Neuron (in vitro differentiated cells): Measurements from ENCODE around the gene PAQR4.

Experiments
- H2AFZ ChIP-seq: one replicate; pipeline ENCODE4 v1.6.1; 2013; ENCODE audit warnings: low read depth, mild to moderate bottlenecking, inconsistent platforms, low read length, moderate library complexity
- H3K27me3 ChIP-seq: one replicate; pipeline ENCODE4 v1.6.1; 2013; ENCODE audit warnings: low read length; ENCODE audit not compliant: insufficient read depth
- H3K36me3 ChIP-seq: one replicate; pipeline ENCODE4 v1.6.1; 2013; ENCODE audit warnings: low read length; ENCODE audit not compliant: insufficient read depth
- H3K4me1 ChIP-seq: one replicate; pipeline ENCODE4 v1.6.1; 2013; ENCODE audit warnings: low read length; ENCODE audit not compliant: insufficient read depth
- H3K4me3 ChIP-seq: 2 replicates; pipeline ENCODE4 v1.5.1; 2013; ENCODE audit warnings: mild to moderate bottlenecking, low read length, moderate library complexity
- H3K9me3 ChIP-seq: one replicate; pipeline ENCODE4 v1.6.1; 2013; ENCODE audit warnings: low read length

The PAQR4 gene

DNA sequence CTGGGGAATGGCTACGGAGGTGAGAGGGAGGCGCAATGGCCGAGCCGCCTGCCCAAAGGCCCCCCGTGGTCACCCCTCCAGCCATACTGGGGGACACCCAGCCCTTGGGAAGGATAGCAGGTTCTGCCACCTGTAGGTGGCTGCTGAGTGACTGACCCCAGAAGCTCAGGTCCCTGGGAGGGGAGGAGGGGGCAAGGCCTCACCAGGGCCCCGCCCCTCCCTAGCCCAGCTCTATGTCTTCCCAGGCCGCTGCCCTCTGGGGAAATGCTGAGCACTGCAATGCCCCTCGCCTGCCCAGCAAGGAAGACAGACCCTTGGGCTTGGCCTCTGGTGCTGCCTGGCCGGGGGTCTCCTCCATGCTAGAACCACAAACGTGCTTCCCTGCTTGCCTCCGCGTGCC is 32.2 kb downstream of the PAQR4 start:
- Histone ChIP-seq H3K4me3 (no peak overlapping the region), H3K27me3 (peaks cover 61% of the 10 kb centered on the region), H2AFZ (no peak overlapping the region), H3K9me3 (no peaks in the 10 kb centered on the region), H3K36me3 (no peaks in the 10 kb centered on the region), H3K4me1 (peaks cover 3% of the 10 kb centered on the region)

DNA sequence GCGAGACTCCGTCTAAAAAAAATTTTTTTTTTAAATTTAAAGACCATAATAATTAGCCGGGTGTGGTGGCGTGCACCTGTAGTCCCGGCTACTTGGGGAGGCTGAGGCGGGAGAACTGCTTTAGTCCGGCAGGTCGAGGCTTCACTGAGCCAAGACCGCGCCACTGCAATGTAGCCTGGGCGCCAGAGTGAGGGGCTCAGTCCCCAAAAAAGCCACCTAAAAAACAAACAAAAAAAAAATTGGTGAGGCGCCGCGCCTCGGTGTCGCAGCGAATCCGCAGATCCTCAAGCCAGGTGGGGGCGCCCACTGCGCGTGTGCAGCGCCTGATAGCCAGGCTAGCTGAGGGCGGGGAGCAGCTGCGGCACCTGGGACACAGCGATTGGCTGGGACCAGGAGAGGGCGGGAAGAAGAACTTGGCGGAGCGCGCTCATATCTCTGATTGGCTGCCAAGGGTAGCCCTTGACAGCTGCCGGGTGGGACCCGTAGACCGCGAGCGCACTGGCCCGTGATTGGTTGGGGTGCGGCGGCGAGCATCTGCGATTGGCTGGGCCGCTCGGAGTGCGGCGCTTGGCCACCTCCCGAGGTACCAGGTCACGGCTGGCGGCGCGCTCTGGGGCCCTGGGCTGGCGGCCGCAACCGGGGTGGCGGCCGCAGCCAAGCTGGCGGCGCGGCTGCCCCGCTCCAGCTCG is 34.6 kb downstream of the PAQR4 start:
- no peak overlapping the region for H2AFZ ChIP-seq
- H3K27me3 ChIP-seq = peaks cover 62% of the 10 kb centered on the region
- no peaks in the 10 kb centered on the region for H3K9me3 ChIP-seq
- H3K4me3 ChIP-seq = peak overlapping the region; percentile 31
- H3K4me1 ChIP-seq = peaks cover 9% of the 10 kb centered on the region
- no peaks in the 10 kb centered on the region for H3K36me3 ChIP-seq

DNA sequence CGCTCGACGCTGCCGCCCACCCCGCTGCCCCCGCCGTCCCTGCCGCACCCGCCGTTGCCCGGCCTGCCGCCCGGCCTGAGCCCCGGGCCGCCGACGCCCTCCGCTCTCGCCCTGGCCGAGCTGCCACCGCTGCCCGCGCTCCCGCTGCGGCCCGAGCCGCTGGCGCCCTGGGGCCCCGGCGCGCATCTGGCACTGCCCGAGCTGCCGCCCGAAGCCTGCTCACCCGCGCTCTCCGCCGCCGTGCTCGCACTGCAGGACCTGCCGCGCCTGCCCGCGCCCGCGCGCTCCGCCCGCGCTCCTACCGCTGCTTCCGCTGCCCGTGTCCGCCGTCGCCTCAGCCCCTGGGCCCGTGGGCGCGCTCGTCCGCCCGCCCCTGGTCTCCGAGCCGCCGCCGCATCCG is 35.2 kb downstream of the PAQR4 start:
- Histone ChIP-seq H2AFZ (no peak overlapping the region), H3K9me3 (no peaks in the 10 kb centered on the region), H3K4me1 (peaks cover 9% of the 10 kb centered on the region), H3K4me3 (peak overlapping the region; percentile 31), H3K27me3 (peaks cover 58% of the 10 kb centered on the region), H3K36me3 (no peaks in the 10 kb centered on the region)

DNA sequence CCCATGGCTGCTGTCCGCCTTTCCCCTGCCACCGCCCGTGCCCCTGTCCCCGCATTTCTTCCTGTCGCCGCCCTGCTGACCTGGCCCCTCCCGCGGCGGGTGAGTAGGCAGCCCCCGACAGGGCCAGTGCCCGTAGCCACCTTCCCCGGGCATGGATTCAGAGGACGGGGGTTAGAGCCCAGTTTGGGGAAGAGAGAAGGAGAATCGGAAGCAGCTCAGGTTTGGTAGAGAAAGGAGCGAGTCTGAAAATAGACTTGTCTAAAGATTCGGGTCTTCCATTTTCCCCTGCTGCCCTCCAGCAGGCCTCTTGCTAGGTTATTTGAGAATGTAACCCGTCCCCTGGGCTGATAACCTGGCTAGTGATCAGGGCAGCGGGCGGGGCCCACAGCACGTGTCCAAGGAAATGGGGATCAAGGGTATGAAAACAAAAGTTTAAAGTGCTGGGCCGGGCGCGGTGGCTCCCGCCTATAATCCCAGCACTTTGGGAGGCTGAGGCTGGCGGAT is 35.7 kb downstream of the PAQR4 start:
- Histone ChIP-seq H3K36me3 (no peaks in the 10 kb centered on the region), H3K4me3 (no peak overlapping the region), H3K9me3 (no peaks in the 10 kb centered on the region), H3K27me3 (peaks cover 58% of the 10 kb centered on the region), H2AFZ (no peak overlapping the region), H3K4me1 (peaks cover 9% of the 10 kb centered on the region)

DNA sequence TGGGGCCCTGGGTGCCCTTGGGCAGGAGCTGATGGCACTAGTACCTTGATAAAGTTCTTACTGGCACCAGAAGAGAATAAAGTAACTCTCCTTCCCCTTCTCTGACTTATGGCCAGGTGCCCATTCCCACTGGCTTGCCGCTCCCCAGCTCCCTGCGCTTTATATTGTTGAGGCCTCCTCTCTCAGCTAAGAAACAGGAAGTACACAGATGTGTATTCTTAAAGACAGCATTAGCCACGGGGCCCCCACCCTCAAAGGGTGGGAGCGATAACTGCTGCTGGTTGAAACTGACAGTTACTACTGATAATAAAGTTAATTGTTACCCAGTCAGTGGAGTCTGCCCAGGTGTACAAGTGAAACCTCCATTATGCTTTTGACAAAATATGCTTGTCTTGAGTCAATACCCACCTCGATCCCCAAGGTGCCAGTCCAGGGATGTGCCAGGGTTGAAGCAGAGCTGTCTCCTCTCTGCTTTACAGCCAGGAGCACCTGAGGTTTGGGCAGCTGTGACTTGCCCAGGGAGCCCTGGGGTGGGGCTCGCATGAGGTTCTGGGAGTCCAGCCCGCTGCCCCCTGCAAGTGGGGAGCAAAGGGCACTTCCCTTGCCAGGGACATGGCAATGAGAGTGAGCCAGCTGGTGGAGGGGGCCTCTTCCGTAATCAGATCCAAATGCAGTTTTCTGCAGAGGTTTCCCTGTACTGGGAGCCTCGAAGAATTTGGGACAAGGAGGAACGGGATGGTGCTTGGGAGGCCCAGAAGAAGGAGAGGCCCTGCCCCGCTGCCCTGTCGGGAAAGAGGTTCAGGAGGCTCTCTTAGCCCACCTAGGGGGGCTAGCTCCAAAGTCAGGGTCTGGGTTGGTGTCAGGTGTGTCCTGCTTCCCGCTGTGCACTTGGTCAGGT is 38.2 kb downstream of the PAQR4 start:
- H2AFZ ChIP-seq = no peak overlapping the region
- H3K9me3 ChIP-seq = no peaks in the 10 kb centered on the region
- H3K4me3 ChIP-seq = no peak overlapping the region
- no peaks in the 10 kb centered on the region for H3K36me3 ChIP-seq
- H3K4me1 ChIP-seq = peaks cover 12% of the 10 kb centered on the region
- peaks cover 60% of the 10 kb centered on the region for H3K27me3 ChIP-seq

DNA sequence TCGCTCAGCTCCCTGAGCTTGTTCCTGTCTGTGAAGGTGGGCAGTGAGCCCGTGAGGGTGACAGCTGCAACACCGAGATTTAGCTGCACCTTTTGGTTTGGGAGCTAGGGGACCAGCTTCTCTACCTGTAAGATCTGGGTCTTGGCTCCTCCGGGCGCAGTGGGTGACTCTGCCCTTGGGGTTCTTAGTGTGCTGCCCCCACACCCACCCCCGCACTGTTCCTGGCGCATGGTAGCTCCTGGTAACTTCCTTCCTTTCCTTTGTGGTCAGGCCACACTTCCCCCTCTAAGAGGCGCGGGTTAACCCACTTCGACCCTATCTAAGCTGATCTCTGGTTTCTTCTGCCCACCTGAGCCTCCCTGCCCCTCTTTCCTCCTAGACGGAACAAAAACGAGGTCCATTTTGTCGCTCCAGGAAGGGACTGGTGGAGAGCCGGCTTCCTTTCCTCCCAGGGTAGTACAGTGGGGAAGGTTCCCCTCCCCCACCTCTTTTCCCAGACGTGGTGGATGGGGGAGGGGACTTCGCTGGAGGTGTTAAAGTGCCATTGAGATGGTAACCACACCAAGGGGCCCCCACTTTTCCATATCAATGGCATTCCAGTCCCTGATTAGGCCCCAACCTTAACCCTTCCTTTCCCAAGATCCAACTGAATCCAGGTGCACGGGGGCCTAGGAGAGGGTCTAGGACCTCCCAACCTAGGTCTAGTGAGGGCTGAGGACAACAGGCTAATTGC is 39.0 kb downstream of the PAQR4 start:
- Histone ChIP-seq H3K27me3 (peaks cover 68% of the 10 kb centered on the region), H3K4me3 (no peak overlapping the region), H3K36me3 (no peaks in the 10 kb centered on the region), H3K4me1 (peaks cover 12% of the 10 kb centered on the region), H3K9me3 (no peaks in the 10 kb centered on the region), H2AFZ (no peak overlapping the region)

DNA sequence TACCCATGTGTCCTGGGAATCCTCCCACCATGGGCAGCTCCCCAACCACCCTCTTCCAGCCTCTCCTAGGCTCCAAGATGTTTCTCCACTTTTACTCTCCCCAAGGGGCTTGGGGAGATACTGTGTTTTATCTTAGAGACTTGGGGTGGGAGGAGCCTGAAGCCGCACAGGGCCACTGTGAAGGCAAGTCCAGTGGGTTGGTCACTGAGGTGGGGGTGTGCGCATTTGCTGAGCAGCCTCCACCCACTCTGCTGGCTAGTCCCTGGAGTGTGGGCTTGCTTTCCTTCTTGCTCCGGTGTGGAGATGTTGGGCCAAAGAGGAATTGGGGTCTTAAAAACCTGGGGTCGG is 39.5 kb downstream of the PAQR4 start:
- Histone ChIP-seq H3K4me3 (no peak overlapping the region), H3K36me3 (no peaks in the 10 kb centered on the region), H3K27me3 (peaks cover 74% of the 10 kb centered on the region), H3K9me3 (no peaks in the 10 kb centered on the region), H2AFZ (no peak overlapping the region), H3K4me1 (peaks cover 12% of the 10 kb centered on the region)

DNA sequence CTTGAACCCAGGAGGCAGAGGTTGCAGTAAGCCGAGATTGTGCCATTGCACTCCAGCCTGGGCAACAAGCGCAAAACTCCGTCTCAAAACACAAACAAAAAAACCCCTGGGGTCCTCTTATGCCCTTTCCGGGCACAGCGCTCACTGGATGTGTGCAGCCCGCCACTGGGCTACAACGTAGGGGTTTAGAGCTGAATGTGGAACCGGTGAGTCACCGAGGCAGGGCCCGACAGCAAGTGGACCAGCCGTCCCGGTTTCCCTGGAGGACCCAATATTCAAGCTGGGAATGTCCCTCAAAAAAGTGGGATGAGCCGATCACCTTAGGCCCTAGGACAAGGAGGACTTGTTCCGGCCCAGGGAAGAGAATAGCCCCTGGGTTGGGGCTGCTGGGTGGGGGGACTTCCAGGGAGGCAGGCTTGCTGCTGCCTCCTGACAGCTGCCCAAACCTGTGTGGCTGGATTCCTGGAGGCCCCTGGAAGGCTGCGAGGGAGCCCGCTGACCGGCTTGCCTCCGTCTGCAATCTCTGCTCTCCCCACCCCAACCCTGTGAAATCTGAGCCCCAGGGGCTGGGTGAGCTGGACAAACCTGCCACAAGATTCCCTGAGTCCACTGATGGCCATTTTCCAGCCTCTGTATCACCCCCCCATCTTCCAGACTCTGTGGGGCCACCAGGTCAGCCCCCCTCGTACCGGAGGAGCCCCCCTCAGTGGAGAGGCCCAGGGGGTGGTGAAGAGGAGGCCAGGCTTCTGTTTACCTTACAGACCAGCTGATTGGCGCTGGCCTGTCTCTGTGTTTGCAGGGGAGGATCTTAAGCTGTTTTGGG is 40.6 kb downstream of the PAQR4 start:
- Histone ChIP-seq H3K4me1 (peaks cover 11% of the 10 kb centered on the region), H3K27me3 (peaks cover 83% of the 10 kb centered on the region), H3K9me3 (no peaks in the 10 kb centered on the region), H3K36me3 (no peaks in the 10 kb centered on the region), H2AFZ (no peak overlapping the region), H3K4me3 (no peak overlapping the region)

DNA sequence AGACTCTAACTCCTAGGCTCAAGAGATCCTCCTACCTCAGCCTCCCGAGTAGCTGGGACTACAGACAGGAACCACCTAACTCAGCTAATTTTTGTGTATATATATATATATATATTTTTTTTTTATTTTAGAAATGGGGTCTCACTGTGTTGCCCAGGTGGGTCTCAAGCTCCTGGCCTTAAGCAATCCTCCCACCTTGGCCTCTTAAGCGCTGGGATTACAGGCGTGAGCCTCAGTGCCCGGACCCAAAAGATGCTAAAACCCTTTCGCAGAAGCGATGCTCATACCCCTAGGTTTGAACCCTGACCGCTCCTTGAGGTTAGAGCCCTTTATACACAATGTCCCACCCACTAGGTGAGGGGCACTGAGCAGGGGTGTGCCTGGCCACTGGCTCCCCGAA is 41.4 kb downstream of the PAQR4 start:
- no peak overlapping the region for H3K4me3 ChIP-seq
- H3K36me3 ChIP-seq = no peaks in the 10 kb centered on the region
- H3K4me1 ChIP-seq = peaks cover 8% of the 10 kb centered on the region
- H2AFZ ChIP-seq = no peak overlapping the region
- no peaks in the 10 kb centered on the region for H3K9me3 ChIP-seq
- H3K27me3 ChIP-seq = peaks cover 85% of the 10 kb centered on the region

DNA sequence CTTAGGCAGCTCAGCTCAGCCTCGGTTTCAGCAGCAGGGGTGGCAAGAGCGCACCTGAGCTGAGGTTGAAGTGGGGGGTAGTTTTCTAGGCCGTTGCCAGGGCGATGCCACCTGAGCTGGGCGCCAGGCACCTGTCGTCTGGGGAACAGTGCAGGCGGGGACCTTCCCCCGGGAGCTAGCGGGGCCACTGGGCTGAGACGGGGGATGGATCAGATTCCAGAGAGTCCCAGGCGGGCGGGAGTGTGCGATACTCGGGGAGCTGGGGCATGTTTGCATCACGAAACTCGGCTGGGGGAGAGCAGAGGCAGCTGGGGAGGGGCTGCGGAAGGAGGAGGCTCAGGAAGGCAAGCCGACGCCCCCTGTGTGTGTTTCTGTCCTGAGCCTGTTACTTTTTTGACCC is 43.1 kb downstream of the PAQR4 start:
- H3K4me3 ChIP-seq = no peak overlapping the region
- no peak overlapping the region for H2AFZ ChIP-seq
- peaks cover 8% of the 10 kb centered on the region for H3K4me1 ChIP-seq
- no peaks in the 10 kb centered on the region for H3K36me3 ChIP-seq
- no peaks in the 10 kb centered on the region for H3K9me3 ChIP-seq
- H3K27me3 ChIP-seq = peaks cover 78% of the 10 kb centered on the region

DNA sequence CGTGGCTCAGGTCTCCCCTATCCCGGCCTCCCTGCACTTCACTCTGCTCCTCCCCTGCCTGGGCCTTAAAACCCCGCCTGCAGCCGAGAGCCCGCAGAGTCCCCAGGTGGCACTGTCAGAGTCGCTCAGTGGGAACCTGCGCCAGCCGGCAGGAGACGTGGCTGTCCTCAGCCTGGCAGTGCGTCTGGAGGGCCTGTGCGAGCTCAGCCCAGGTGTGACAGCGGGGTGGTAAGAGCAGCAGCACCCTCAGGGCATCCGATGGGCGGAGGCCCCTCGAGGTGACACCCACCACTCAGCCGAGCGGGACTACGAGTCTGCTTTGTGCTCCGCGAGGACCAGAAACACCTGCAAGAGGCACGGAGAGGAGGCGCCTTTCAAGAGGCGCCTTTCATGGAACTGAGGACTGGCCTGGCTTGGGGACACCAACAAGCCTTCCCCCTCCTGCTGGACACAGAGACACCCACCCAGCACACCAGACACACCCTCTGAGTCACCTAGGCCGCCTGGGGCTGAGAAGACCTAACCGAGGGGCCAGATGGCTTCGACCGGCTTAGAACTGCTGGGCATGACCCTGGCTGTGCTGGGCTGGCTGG is 43.8 kb downstream of the PAQR4 start, which contains the start of gene CLDN9:
Gene CLDN9 (plus strand): TSS at position 96 of the 593 bp plus-strand sequence. CDS start 440 bp downstream, at position 536.
- Histone ChIP-seq H3K36me3 (no peaks in the 10 kb centered on the region), H3K27me3 (peaks cover 74% of the 10 kb centered on the region), H3K9me3 (no peaks in the 10 kb centered on the region), H3K4me3 (no peak within 1 kb of the TSS), H3K4me1 (peaks cover 8% of the 10 kb centered on the region), H2AFZ (no peak within 1 kb of the TSS)

DNA sequence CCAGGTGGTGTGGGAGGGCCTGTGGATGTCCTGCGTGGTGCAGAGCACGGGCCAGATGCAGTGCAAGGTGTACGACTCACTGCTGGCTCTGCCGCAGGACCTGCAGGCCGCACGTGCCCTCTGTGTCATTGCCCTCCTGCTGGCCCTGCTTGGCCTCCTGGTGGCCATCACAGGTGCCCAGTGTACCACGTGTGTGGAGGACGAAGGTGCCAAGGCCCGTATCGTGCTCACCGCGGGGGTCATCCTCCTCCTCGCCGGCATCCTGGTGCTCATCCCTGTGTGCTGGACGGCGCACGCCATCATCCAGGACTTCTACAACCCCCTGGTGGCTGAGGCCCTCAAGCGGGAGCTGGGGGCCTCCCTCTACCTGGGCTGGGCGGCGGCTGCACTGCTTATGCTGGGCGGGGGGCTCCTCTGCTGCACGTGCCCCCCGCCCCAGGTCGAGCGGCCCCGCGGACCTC is 44.4 kb downstream of the PAQR4 start:
- Histone ChIP-seq H3K27me3 (peaks cover 68% of the 10 kb centered on the region), H3K9me3 (no peaks in the 10 kb centered on the region), H3K4me3 (no peak overlapping the region), H3K4me1 (peaks cover 2% of the 10 kb centered on the region), H2AFZ (no peak overlapping the region), H3K36me3 (no peaks in the 10 kb centered on the region)
